Measurements from ENCODE around the gene RNU7-1. TPM values are rescaled to one million over a fixed set of nuclear protein-coding genes. Genes with fewer than 3 reads are reported as not detected.

The RNU7-1 gene
- total RNA-seq, 2 experiments from 2014 or later = not detected

GRCh38 chr12:6921539-6921938, 22.1 kb upstream of the RNU7-1 start:
- ChIA-PET POLR2A (interaction anchor here (1.3 kb wide), 1 partner anchor 22 kb away, joined by 5 read pairs; the partner anchor contains the start of genes C12orf57 and RNU7-1), CTCF (interaction anchor here (0.6 to 1.3 kb wide), 6 partner anchors 9 to 223 kb away, joined by 3 to 5 read pairs (median 4); partner anchors contain the start of gene LRRC23)
- Mint-ChIP-seq H3K27ac (no peak overlapping the region), H3K4me3 (no peak overlapping the region), H3K4me1 (peaks cover 28% of the 10 kb centered on the region), H3K9me3 (ENCODE audit: low read depth) (no peaks in the 10 kb centered on the region), H3K27me3 (no peaks in the 10 kb centered on the region), H3K36me3 (ENCODE audit: low read depth) (peaks cover 45% of the 10 kb centered on the region)
- intact Hi-C loops (cut with DNase I, micrococcal nuclease) = no loop called here
- ATAC-seq = no peak
- no peak for DNase-seq

- ChIA-PET POLR2A (interaction anchor here (1.3 kb wide), 1 partner anchor 22 kb away, joined by 5 read pairs; the partner anchor contains the start of genes C12orf57 and RNU7-1), CTCF (interaction anchor here (0.6 to 1.3 kb wide), 9 partner anchors 10 to 387 kb away, joined by 3 to 5 read pairs (median 3); partner anchors contain the start of gene LRRC23)
- DNase-seq = no peak
- peaks cover 31% of the 10 kb centered on the region for H3K4me1 Mint-ChIP-seq
- no peak overlapping the region for H3K4me3 Mint-ChIP-seq
- no peaks in the 10 kb centered on the region for H3K9me3 Mint-ChIP-seq (ENCODE audit: low read depth)
- ATAC-seq = no peak
- intact Hi-C loops (cut with DNase I, micrococcal nuclease) = no loop called here
- H3K36me3 Mint-ChIP-seq (ENCODE audit: low read depth) = peaks cover 39% of the 10 kb centered on the region
- no peak overlapping the region for H3K27ac Mint-ChIP-seq
- H3K27me3 Mint-ChIP-seq = no peaks in the 10 kb centered on the region
Measured at GRCh38 chr12:6921996-6922946, 21.3 kb upstream of the RNU7-1 start.

DNA sequence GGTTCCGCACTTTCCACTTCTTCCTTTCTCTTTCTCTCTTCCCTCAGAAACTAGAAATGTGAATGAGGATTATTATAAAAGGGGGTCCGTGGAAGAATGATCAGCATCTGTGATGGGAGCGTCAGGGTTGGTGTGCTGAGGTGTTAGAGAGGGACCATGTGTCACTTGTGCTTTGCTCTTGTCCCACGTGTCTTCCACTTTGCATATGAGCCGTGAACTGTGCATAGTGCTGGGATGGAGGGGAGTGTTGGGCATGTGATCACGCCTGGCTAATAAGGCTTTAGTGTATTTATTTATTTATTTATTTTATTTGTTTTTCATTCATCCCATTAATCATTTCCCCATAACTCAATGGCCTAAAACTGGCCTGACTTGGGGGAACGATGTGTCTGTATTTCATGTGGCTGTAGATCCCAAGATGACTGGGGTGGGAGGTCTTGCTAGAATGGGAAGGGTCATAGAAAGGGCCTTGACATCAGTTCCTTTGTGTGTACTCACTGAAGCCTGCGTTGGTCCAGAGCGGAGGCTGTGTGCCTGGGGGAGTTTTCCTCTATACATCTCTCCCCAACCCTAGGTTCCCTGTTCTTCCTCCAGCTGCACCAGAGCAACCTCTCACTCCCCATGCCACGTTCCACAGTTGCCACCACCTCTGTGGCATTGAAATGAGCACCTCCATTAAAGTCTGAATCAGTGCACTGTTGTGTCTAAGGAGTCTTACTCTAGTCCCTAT, 20.4 kb upstream of the RNU7-1 start:
- intact Hi-C loops (cut with DNase I, micrococcal nuclease) = no loop called here
- H3K27me3 Mint-ChIP-seq = no peaks in the 10 kb centered on the region
- H3K36me3 Mint-ChIP-seq (ENCODE audit: low read depth) = peaks cover 34% of the 10 kb centered on the region
- POLR2A ChIA-PET = interaction anchor here (1.3 kb wide), 1 partner anchor 21 kb away, joined by 3 read pairs; the partner anchor contains the start of genes C12orf57 and RNU7-1
- CTCF ChIA-PET = interaction anchor here (0.6 to 7.4 kb wide), 14 partner anchors 11 to 388 kb away, joined by 3 to 59 read pairs (median 4); partner anchors contain the start of genes C12orf57, LPCAT3 and RNU7-1
- no peak overlapping the region for H3K27ac Mint-ChIP-seq
- H3K9me3 Mint-ChIP-seq (ENCODE audit: low read depth) = no peaks in the 10 kb centered on the region
- peaks cover 32% of the 10 kb centered on the region for H3K4me1 Mint-ChIP-seq
- no peak overlapping the region for H3K4me3 Mint-ChIP-seq
- DNase-seq (no peak), ATAC-seq (no peak)

DNA sequence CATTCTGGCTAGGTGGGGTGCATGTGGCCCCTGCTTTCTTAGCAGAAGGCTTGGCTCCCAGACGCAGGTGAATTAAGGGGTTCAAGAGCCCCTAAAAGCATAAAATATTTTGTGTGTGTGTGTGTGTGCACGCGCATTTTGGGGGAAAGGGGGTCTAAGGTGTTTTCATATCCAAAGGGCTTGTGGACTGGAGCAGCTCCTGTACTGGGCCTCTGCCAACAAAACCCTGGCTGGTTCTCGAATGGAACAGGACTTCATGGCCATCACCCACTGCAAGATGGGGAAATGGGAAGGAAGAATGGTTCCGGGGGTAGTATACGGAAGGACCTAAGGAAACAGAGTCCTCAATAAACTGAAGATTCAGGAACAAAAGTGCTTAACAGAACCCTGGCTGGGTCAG, 19.8 kb upstream of the RNU7-1 start:
- ATAC-seq (no peak), DNase-seq (no peak)
- Mint-ChIP-seq H3K9me3 (ENCODE audit: low read depth) (no peaks in the 10 kb centered on the region), H3K27ac (no peak overlapping the region), H3K4me3 (peak overlapping the region; percentile 29), H3K4me1 (peaks cover 36% of the 10 kb centered on the region), H3K36me3 (ENCODE audit: low read depth) (peaks cover 36% of the 10 kb centered on the region), H3K27me3 (no peaks in the 10 kb centered on the region)
- POLR2A ChIA-PET = interaction anchor here (0.8 to 1.3 kb wide), 2 partner anchors 20 to 98 kb away, joined by 3 to 4 read pairs; partner anchors contain the start of genes C12orf57 and RNU7-1
- intact Hi-C loops (cut with DNase I, micrococcal nuclease) = loop anchor here (1.0 to 2.0 kb wide), 6 partner anchors 14 to 185 kb away; partner anchors contain the start of genes C1R (in 2 of the 2), C12orf57 (in 1 of the 2) and C1RL (in 1 of the 2)
- CTCF ChIA-PET = interaction anchor here (0.6 to 7.4 kb wide), 19 partner anchors 8 to 347 kb away, joined by 3 to 59 read pairs (median 3); partner anchors contain the start of genes C12orf57, LPCAT3 and RNU7-1

- Mint-ChIP-seq H3K4me3 (no peak overlapping the region), H3K27ac (no peak overlapping the region), H3K36me3 (ENCODE audit: low read depth) (peaks cover 26% of the 10 kb centered on the region), H3K27me3 (no peaks in the 10 kb centered on the region), H3K9me3 (ENCODE audit: low read depth) (no peaks in the 10 kb centered on the region), H3K4me1 (peaks cover 44% of the 10 kb centered on the region)
- CTCF ChIA-PET = interaction anchor here (0.6 to 7.4 kb wide), 23 partner anchors 9 to 1739 kb away, joined by 3 to 59 read pairs (median 3); partner anchors contain the start of genes C12orf57, CDCA3, LPCAT3 and RNU7-1
- DNase-seq (no peak), ATAC-seq (no peak)
- intact Hi-C loops (cut with DNase I, micrococcal nuclease) = loop anchor here in 1 of 2 experiments (2.0 kb wide), 2 partner anchors 20 to 40 kb away; partner anchors contain the start of gene C12orf57
- POLR2A ChIA-PET = interaction anchor here (0.9 to 1.4 kb wide), 2 partner anchors 14 to 19 kb away, joined by 4 to 5 read pairs; partner anchors contain the start of genes C12orf57 and RNU7-1
Measured at GRCh38 chr12:6925239-6925539, 18.4 kb upstream of the RNU7-1 start.

GRCh38 chr12:6925540-6926279, 17.9 kb upstream of the RNU7-1 start:
- DNase-seq (no peak), ATAC-seq (no peak)
- intact Hi-C loops (cut with DNase I, micrococcal nuclease) = loop anchor here in 1 of 2 experiments (2.0 kb wide), 2 partner anchors 19 to 39 kb away; partner anchors contain the start of gene C12orf57
- Mint-ChIP-seq H3K27me3 (no peaks in the 10 kb centered on the region), H3K9me3 (ENCODE audit: low read depth) (no peaks in the 10 kb centered on the region), H3K4me1 (peaks cover 47% of the 10 kb centered on the region), H3K4me3 (peak overlapping the region; percentile 77), H3K36me3 (ENCODE audit: low read depth) (peaks cover 28% of the 10 kb centered on the region), H3K27ac (no peak overlapping the region)
- ChIA-PET CTCF (interaction anchor here (0.6 to 7.4 kb wide), 28 partner anchors 8 to 1738 kb away, joined by 3 to 59 read pairs (median 4); partner anchors contain the start of genes C12orf57, C1RL, CDCA3 and LPCAT3), POLR2A (interaction anchor here (0.9 to 2.0 kb wide), 3 partner anchors 14 to 18 kb away, joined by 4 to 10 read pairs (median 5); partner anchors contain the start of genes C12orf57 and RNU7-1)

DNA sequence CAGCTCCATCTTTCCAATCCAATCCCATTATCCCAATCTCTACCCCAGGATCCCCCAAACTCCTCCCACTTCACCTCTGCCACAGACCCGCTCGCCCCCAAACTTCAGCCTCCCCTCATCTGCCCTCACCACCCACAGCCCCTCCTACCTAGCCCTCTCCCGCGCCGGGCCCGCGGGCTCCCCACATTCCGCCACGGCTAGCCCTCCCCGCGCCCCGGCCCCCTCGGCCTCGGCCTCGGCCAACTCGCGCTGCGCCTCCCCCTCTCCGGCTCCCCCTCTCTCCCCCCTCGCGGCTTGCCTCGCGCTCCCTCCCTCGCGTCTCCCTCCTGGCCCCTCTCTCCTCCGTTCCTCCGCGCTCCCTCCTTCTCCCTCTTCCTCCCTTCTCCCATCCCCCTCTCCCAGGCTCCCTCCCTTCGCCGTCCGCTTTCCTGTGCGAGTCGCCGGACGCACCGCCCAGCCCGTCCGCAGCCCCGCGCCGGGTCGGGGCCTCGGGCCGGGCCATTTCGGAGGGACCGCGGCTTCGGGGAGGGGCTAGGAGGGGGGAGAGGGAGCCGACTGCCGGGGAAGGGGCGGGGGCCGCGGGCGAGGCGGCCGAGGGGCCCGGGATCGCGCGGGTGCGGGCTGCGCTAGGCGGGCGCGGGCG, 16.1 kb upstream of the RNU7-1 start, which contains the start of gene ATN1:
ATN1 (plus strand) TSS at position 581 of the 643 bp plus-strand sequence. CDS start 6,043 bp downstream, outside the sequence.
- H3K27me3 Mint-ChIP-seq = no peaks in the 10 kb centered on the region
- H3K4me1 Mint-ChIP-seq = peaks cover 57% of the 10 kb centered on the region
- peak; percentile 31 for ATAC-seq
- intact Hi-C loops (cut with DNase I, micrococcal nuclease) = loop anchor here (1.0 to 2.0 kb wide), 3 partner anchors 10 to 34 kb away; partner anchors contain the start of gene ENO2 (in 1 of the 2)
- ChIA-PET CTCF (interaction anchor here (0.6 to 7.4 kb wide), 5 partner anchors 10 to 1104 kb away, joined by 4 to 59 read pairs (median 10); partner anchors contain the start of genes C12orf57 and RNU7-1), POLR2A (interaction anchor here (0.7 to 3.7 kb wide), 3 partner anchors 16 to 39 kb away, joined by 3 to 26 read pairs (median 10); partner anchors contain the start of genes C12orf57 and RNU7-1)
- peak within 1 kb of the TSS; percentile 84 for H3K27ac Mint-ChIP-seq
- DNase-seq = peak; percentile 69
- H3K9me3 Mint-ChIP-seq (ENCODE audit: low read depth) = no peaks in the 10 kb centered on the region
- peaks cover 23% of the 10 kb centered on the region for H3K36me3 Mint-ChIP-seq (ENCODE audit: low read depth)
- peak within 1 kb of the TSS; percentile 83 for H3K4me3 Mint-ChIP-seq

GRCh38 chr12:6928022-6928702, 15.5 kb upstream of the RNU7-1 start:
- peak overlapping the region; percentile 83 for H3K27ac Mint-ChIP-seq
- intact Hi-C loops (cut with DNase I, micrococcal nuclease) = loop anchor here (1.0 to 2.0 kb wide), 2 partner anchors 9 to 13 kb away; partner anchors contain the start of gene ENO2 (in 1 of the 2)
- peaks cover 62% of the 10 kb centered on the region for H3K4me1 Mint-ChIP-seq
- CTCF ChIA-PET = interaction anchor here (0.6 to 7.4 kb wide), 4 partner anchors 10 to 59 kb away, joined by 3 to 59 read pairs (median 4); no protein-coding TSS in a partner anchor
- POLR2A ChIA-PET = interaction anchor here (0.5 to 3.7 kb wide), 3 partner anchors 16 to 1024 kb away, joined by 3 to 26 read pairs (median 3); partner anchors contain the start of genes C12orf57, RNU7-1 and USP5
- H3K27me3 Mint-ChIP-seq = no peaks in the 10 kb centered on the region
- ATAC-seq (no peak), DNase-seq (peak; percentile 39)
- peaks cover 22% of the 10 kb centered on the region for H3K36me3 Mint-ChIP-seq (ENCODE audit: low read depth)
- H3K9me3 Mint-ChIP-seq (ENCODE audit: low read depth) = no peaks in the 10 kb centered on the region
- H3K4me3 Mint-ChIP-seq = peak overlapping the region; percentile 83

Measured in activated CD4-positive, alpha-beta T cell treated with anti-CD3 and anti-CD28 coated beads for 36 hours (primary cell).